Stomach (tissue), 4 donors: ENCODE data around the gene APBA1.

Experiments used
- EP300 ChIP-seq: sonication (generic); formaldehyde crosslinking; IDR thresholded peaks from one replicate; pipeline ENCODE4 v1.6.1; 2017; ENCODE audit warnings: antibody characterized with exemption
- POLR2A ChIP-seq, 4 donors: fragments of 450-650 bp; IDR thresholded peaks; one replicate each; pipeline ENCODE4 v1.6.1; 2016; ENCODE audit warnings: antibody characterized with exemption in 4 of 4, control low read depth in 2 of 4, mild to moderate bottlenecking in 1 of 4, moderate library complexity in 1 of 4
- POLR2AphosphoS5 ChIP-seq, 3 donors: sonication (generic); formaldehyde crosslinking; IDR thresholded peaks; one replicate each; pipeline ENCODE4 v1.6.1; 2016; ENCODE audit warnings: antibody characterized with exemption in 3 of 3
- TF ChIP-seq, protein P1 (sequence below), 7 experiments: fragments of 450-650 bp in 4 of 7; fragments of 200-600 bp in 3 of 7; sonication (generic) in 3 of 7; IDR thresholded peaks; one replicate each; pipeline ENCODE4 v1.5.1; 2016 to 2019; ENCODE audit warnings: antibody characterized with exemption in 7 of 7, control low read depth in 2 of 7, mild to moderate bottlenecking in 1 of 7

DNA sequence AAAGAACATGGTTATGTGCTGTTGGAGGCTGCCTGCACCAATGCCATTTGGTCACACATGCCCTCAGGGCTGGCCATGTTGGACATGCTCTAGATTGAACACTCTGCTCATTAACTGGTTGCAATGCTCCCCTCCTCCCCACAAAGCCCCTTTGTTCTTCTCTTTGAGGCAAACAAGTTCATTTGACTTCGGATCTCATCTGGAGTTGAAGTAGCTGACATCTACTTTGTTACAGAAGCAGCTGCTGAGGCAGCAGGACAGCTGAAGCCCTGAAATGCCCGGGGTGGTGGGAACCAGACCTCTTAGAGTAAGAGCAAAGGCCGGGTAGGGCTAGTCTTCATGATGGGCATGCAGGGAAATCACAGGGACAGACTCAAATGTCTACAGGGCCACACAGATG is 123.5 kb downstream of the APBA1 start:
- TF ChIP-seq POLR2AphosphoS5 (IDR thresholded peaks at IDR 0.05) (no peak), EP300 (no peak), POLR2A (IDR thresholded peaks at IDR 0.05) (no peak)
- TF ChIP-seq, protein P1, sequence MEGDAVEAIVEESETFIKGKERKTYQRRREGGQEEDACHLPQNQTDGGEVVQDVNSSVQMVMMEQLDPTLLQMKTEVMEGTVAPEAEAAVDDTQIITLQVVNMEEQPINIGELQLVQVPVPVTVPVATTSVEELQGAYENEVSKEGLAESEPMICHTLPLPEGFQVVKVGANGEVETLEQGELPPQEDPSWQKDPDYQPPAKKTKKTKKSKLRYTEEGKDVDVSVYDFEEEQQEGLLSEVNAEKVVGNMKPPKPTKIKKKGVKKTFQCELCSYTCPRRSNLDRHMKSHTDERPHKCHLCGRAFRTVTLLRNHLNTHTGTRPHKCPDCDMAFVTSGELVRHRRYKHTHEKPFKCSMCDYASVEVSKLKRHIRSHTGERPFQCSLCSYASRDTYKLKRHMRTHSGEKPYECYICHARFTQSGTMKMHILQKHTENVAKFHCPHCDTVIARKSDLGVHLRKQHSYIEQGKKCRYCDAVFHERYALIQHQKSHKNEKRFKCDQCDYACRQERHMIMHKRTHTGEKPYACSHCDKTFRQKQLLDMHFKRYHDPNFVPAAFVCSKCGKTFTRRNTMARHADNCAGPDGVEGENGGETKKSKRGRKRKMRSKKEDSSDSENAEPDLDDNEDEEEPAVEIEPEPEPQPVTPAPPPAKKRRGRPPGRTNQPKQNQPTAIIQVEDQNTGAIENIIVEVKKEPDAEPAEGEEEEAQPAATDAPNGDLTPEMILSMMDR (IDR thresholded peaks at IDR 0.05): no peak
